Right lobe of liver (tissue), 4 donors: ENCODE results near the gene CREB5.

ENCODE experiments used
- CTCF ChIP-seq, 4 donors: fragments of 200-600 bp in 3 of 4; fragments of 450-650 bp in 1 of 4; IDR thresholded peaks; one replicate each; pipeline versions ENCODE4 v1.5.1 to v1.8.0; 2016 to 2022; ENCODE audit warnings: antibody characterized with exemption in 4 of 4, mild to moderate bottlenecking in 2 of 4
- POLR2A ChIP-seq: fragments of 450-650 bp; IDR thresholded peaks from one replicate; pipeline ENCODE4 v1.6.1; 2017; ENCODE audit warnings: antibody characterized with exemption, mild to moderate bottlenecking
- donor health status: DM: no; HTN: no; CAD: no.
- donor health status: DM: no; HTN: no; CAD: no.
- donor health status: DM: no; HTN: yes; CAD: no.

GRCh38 chr7:28773423-28774145 is 361.3 kb downstream of the CREB5 start:
- TF ChIP-seq POLR2A = no peak
- TF ChIP-seq CTCF (IDR thresholded peaks at IDR 0.05) = no peak
